MM.1S (cell line): ENCODE results near the gene ADAMTS6.

Source experiments
- DNase-seq: peaks from one replicate; pipeline ENCODE4 v3.0.0-alpha.2; 2015
- H2AFZ ChIP-seq: fragments of 300-600 bp; sonication (generic); 2 replicates; pipeline ENCODE4 v1.6.0; 2016; ENCODE audit warnings: antibody characterized with exemption, low read length
- H3F3A ChIP-seq: fragments of 300-600 bp; sonication (generic); 2 replicates; pipeline ENCODE4 v1.6.1; 2016; ENCODE audit warnings: mild to moderate bottlenecking, antibody characterized with exemption, low read length, moderate library complexity, mixed read lengths; ENCODE audit not compliant: insufficient read depth
- H3K27ac ChIP-seq: fragments of 300-600 bp; sonication (generic); 2 replicates; pipeline ENCODE4 v1.5.1; 2016; ENCODE audit warnings: mild to moderate bottlenecking, low read length
- H3K27me3 ChIP-seq: fragments of 300-600 bp; sonication (generic); replicated peaks from 2 replicates; pipeline ENCODE4 v1.6.0; 2016; ENCODE audit warnings: low read length; ENCODE audit not compliant: insufficient read depth
- H3K36me3 ChIP-seq: fragments of 300-600 bp; sonication (generic); replicated peaks from 2 replicates; pipeline ENCODE4 v1.6.1; 2016; ENCODE audit warnings: mild to moderate bottlenecking, low read length, mixed read lengths; ENCODE audit not compliant: insufficient read depth
- H3K4me1 ChIP-seq: fragments of 300-600 bp; sonication (generic); 2 replicates; pipeline ENCODE4 v1.6.1; 2016; ENCODE audit warnings: low read length, mixed read lengths
- H3K4me2 ChIP-seq: fragments of 300-600 bp; sonication (generic); 2 replicates; pipeline ENCODE4 v1.6.0; 2016; ENCODE audit warnings: low read depth, low read length
- H3K4me3 ChIP-seq: fragments of 300-600 bp; sonication (generic); 2 replicates; pipeline ENCODE4 v1.5.1; 2016; ENCODE audit warnings: low read length, mixed read lengths
- H3K79me2 ChIP-seq: fragments of 300-600 bp; sonication (generic); 2 replicates; pipeline ENCODE4 v1.6.1; 2016; ENCODE audit warnings: mixed run types, low read length, mixed read lengths
- H3K9ac ChIP-seq: fragments of 300-600 bp; sonication (generic); 2 replicates; pipeline ENCODE4 v1.6.1; 2016; ENCODE audit warnings: low read length, mixed read lengths
- H3K9me2 ChIP-seq: fragments of 300-600 bp; sonication (generic); replicated peaks from 2 replicates; pipeline ENCODE4 v1.6.1; 2016; ENCODE audit warnings: mild to moderate bottlenecking, low read length, mixed read lengths; ENCODE audit not compliant: insufficient read depth
- H3K9me3 ChIP-seq: fragments of 300-600 bp; sonication (generic); replicated peaks from 2 replicates; pipeline ENCODE4 v1.6.1; 2016; ENCODE audit warnings: mild to moderate bottlenecking, low read length, mixed read lengths; ENCODE audit not compliant: insufficient read depth
- H4K20me1 ChIP-seq: fragments of 300-600 bp; sonication (generic); 2 replicates; pipeline ENCODE4 v1.6.1; 2016; ENCODE audit warnings: mild to moderate bottlenecking, low read length, moderate library complexity, mixed read lengths; ENCODE audit not compliant: insufficient read depth
- CTCF ChIP-seq: fragments of 300-600 bp; sonication (generic); IDR thresholded peaks from 2 replicates; pipeline ENCODE4 v1.5.1; 2016; ENCODE audit warnings: antibody characterized with exemption, low read length, mixed read lengths
- EZH2 ChIP-seq: fragments of 300-600 bp; sonication (generic); optimal IDR thresholded peaks from 2 replicates; pipeline ENCODE3; 2017; ENCODE audit warnings: low read depth, mild to moderate bottlenecking, antibody characterized with exemption, low read length, mixed read lengths
- EZH2phosphoT487 ChIP-seq: fragments of 300-600 bp; sonication (generic); IDR thresholded peaks from 2 replicates; pipeline ENCODE4 v1.6.1; 2018; ENCODE audit warnings: antibody characterized with exemption, low read length

ADAMTS6 gene

GRCh38 chr5:65475336-65475735, 6.4 kb downstream of the ADAMTS6 start:
- H3F3A ChIP-seq: no peaks in the 10 kb centered on the region
- DNase-seq: no peak

DNA sequence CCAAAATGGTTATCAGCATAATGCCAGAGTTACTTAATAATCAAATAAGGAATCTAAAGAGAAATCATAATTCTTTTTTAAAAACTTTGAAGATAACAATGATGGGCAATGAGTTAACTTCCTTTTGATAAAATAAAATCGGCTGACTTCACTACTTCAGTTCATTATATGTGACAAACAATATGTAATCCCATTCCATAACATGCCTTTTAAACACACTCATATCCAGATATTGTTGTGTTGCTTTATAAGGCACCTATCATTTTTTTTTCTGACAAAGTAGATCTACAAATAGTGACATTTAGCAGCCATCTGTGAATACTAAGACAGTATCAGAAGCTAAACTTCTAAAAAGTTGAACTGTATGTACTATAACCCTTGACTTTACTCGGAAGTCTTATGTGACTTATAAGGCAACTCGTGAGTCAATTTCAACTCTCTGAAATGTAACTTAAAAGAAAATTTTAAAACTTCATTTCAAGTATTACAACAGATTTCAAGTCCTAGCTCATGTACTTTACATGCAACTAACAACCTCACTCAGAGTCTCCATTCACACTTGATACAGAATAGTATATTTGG, 7.5 kb downstream of the ADAMTS6 start:
- H3K27ac ChIP-seq: no peak overlapping the region
- no peaks in the 10 kb centered on the region for H3K79me2 ChIP-seq
- no peaks in the 10 kb centered on the region for H3K27me3 ChIP-seq
- no peak overlapping the region for H2AFZ ChIP-seq
- H3K4me3 ChIP-seq: no peak overlapping the region
- TF ChIP-seq EZH2: no peak
- no peak for TF ChIP-seq EZH2phosphoT487
- no peak for TF ChIP-seq CTCF
- no peaks in the 10 kb centered on the region for H3K36me3 ChIP-seq
- H3K4me2 ChIP-seq: no peak overlapping the region
- no peaks in the 10 kb centered on the region for H3K9me2 ChIP-seq
- H3F3A ChIP-seq: no peaks in the 10 kb centered on the region
- DNase-seq: no peak
- H3K9me3 ChIP-seq: no peaks in the 10 kb centered on the region
- H3K4me1 ChIP-seq: no peaks in the 10 kb centered on the region
- H3K9ac ChIP-seq: no peak overlapping the region
- no peaks in the 10 kb centered on the region for H4K20me1 ChIP-seq

More at GRCh38 chr5:65475336-65475735, 6.4 kb downstream of the ADAMTS6 start:
- Histone ChIP-seq H2AFZ (no peak overlapping the region), H4K20me1 (no peaks in the 10 kb centered on the region), H3K4me3 (no peak overlapping the region), H3K9ac (no peak overlapping the region), H3K79me2 (no peaks in the 10 kb centered on the region), H3K27me3 (no peaks in the 10 kb centered on the region), H3K27ac (no peak overlapping the region), H3K9me2 (no peaks in the 10 kb centered on the region), H3K36me3 (no peaks in the 10 kb centered on the region), H3K4me2 (no peak overlapping the region), H3K4me1 (no peaks in the 10 kb centered on the region), H3K9me3 (no peaks in the 10 kb centered on the region)
- TF ChIP-seq EZH2phosphoT487: no peak
- TF ChIP-seq CTCF: no peak
- TF ChIP-seq EZH2: no peak

DNA sequence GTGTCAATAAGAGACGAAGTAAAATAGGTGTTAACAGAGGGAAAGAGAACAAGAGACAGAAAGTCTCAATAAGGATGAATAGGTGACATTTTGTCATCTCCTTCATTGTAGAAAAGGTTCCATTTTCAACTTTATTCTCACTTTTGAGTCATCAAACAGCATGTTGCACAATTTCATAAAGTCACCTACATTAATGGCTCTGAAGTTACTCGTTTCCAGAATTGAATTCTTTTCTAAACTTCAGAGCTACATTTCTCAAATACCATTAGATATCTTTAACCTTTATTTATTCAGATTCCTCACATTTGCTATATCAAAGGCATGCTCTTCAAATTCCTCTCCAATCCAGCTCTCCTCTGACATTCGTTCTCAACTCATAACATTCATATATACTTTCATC, 13.1 kb downstream of the ADAMTS6 start:
- Histone ChIP-seq H2AFZ (no peak overlapping the region), H3K79me2 (no peaks in the 10 kb centered on the region), H3K4me3 (no peak overlapping the region)

More for the DNA sequence above, 13.1 kb downstream of the ADAMTS6 start:
- no peaks in the 10 kb centered on the region for H3K9me2 ChIP-seq
- H3F3A ChIP-seq: no peaks in the 10 kb centered on the region
- no peaks in the 10 kb centered on the region for H4K20me1 ChIP-seq
- H3K27ac ChIP-seq: no peak overlapping the region
- TF ChIP-seq EZH2phosphoT487 (no peak), EZH2 (no peak), CTCF (no peak)
- no peak overlapping the region for H3K4me2 ChIP-seq
- H3K9me3 ChIP-seq: no peaks in the 10 kb centered on the region
- H3K9ac ChIP-seq: no peak overlapping the region
- no peaks in the 10 kb centered on the region for H3K27me3 ChIP-seq
- no peaks in the 10 kb centered on the region for H3K36me3 ChIP-seq
- DNase-seq: no peak
- no peaks in the 10 kb centered on the region for H3K4me1 ChIP-seq
